Neuronal stem cell (in vitro differentiated cells): Measurements from ENCODE around the gene TBCEL.
"Not testable (repeated sequence)": the region's sequence is repeated elsewhere in the genome, so short reads cannot be mapped to it uniquely, and the experiment has no call there.

Experiments used
- DNase-seq: peaks from one replicate; pipeline ENCODE4 v3.0.0-alpha.2; 2013; ENCODE audit warnings: low spot score
- H2AFZ ChIP-seq: one replicate; pipeline ENCODE4 v1.6.1; 2013; ENCODE audit warnings: mild to moderate bottlenecking, low read length, inconsistent platforms
- H2AK5ac ChIP-seq: 2 replicates; pipeline ENCODE4 v1.6.1; 2013; ENCODE audit warnings: low read depth, mild to moderate bottlenecking, inconsistent platforms, low read length, moderate library complexity, mixed read lengths
- H2BK120ac ChIP-seq: 2 replicates; pipeline ENCODE4 v1.6.1; 2013; ENCODE audit warnings: low read depth, mild to moderate bottlenecking, inconsistent platforms, low read length, moderate library complexity, mixed read lengths
- H2BK12ac ChIP-seq: one replicate; pipeline ENCODE4 v1.6.1; 2013; ENCODE audit warnings: low read length, inconsistent platforms
- H2BK15ac ChIP-seq: 2 replicates; pipeline ENCODE4 v1.6.1; 2013; ENCODE audit warnings: mild to moderate bottlenecking, low read length, inconsistent platforms, mixed read lengths
- H2BK5ac ChIP-seq: one replicate; pipeline ENCODE4 v1.6.1; 2013; ENCODE audit warnings: inconsistent platforms, mild to moderate bottlenecking, low read length, moderate library complexity
- H3K14ac ChIP-seq: one replicate; pipeline ENCODE4 v1.6.1; 2013; ENCODE audit warnings: low read length, inconsistent platforms
- H3K18ac ChIP-seq: 2 replicates; pipeline ENCODE4 v1.6.1; 2013; ENCODE audit warnings: low read length, inconsistent platforms
- H3K23ac ChIP-seq: 2 replicates; pipeline ENCODE4 v1.6.1; 2013; ENCODE audit warnings: low read depth, mild to moderate bottlenecking, mixed read lengths, low read length, inconsistent platforms; ENCODE audit not compliant: poor library complexity
- H3K27ac ChIP-seq: replicated peaks from 3 replicates; pipeline ENCODE4 v1.5.1; 2013; ENCODE audit warnings: low read length, inconsistent platforms
- H3K27me3 ChIP-seq, 3 experiments: 2 replicates each; pipeline ENCODE4 v1.6.1; 2013; ENCODE audit warnings: low read length in 3 of 3, mild to moderate bottlenecking in 2 of 3, inconsistent platforms in 1 of 3, low read depth in 1 of 3, mixed read lengths in 1 of 3, moderate library complexity in 1 of 3; ENCODE audit not compliant: control insufficient read depth in 3 of 3, insufficient read depth in 3 of 3
- H3K36me3 ChIP-seq, 2 donors: replicated peaks in 1 of 2; 2 replicates each; pipeline ENCODE4 v1.6.1; 2013; ENCODE audit warnings: low read length in 2 of 2; ENCODE audit not compliant: control insufficient read depth in 2 of 2, insufficient read depth in 2 of 2
- H3K4ac ChIP-seq: 2 replicates; pipeline ENCODE4 v1.6.1; 2013; ENCODE audit warnings: inconsistent platforms, mild to moderate bottlenecking, low read length, moderate library complexity
- H3K4me1 ChIP-seq, 2 donors: 1 replicate in 1 of 2; 2 replicates in 1 of 2; pipeline ENCODE4 v1.6.1; 2013; ENCODE audit warnings: low read length in 2 of 2, low read depth in 1 of 2; ENCODE audit not compliant: control insufficient read depth in 2 of 2, insufficient read depth in 1 of 2
- H3K4me2 ChIP-seq: one replicate; pipeline ENCODE4 v1.6.1; 2013; ENCODE audit warnings: mild to moderate bottlenecking, low read length, inconsistent platforms; ENCODE audit not compliant: insufficient read depth, poor library complexity, severe bottlenecking
- H3K4me3 ChIP-seq, 2 donors: 2 replicates each; pipeline ENCODE4 v1.5.1; 2013; ENCODE audit warnings: low read length in 2 of 2, mild to moderate bottlenecking in 2 of 2, inconsistent platforms in 1 of 2, moderate library complexity in 1 of 2
- H3K79me1 ChIP-seq: one replicate; pipeline ENCODE4 v1.6.1; 2013; ENCODE audit warnings: low read depth, mild to moderate bottlenecking, inconsistent platforms, low read length, moderate library complexity
- H3K9ac ChIP-seq: one replicate; pipeline ENCODE4 v1.6.1; 2013; ENCODE audit warnings: mild to moderate bottlenecking, low read depth, low read length, inconsistent platforms; ENCODE audit not compliant: poor library complexity
- H3K9me3 ChIP-seq, 2 donors: replicated peaks in 1 of 2; 2 replicates each; pipeline versions ENCODE3 to v1.6.1; 2013; ENCODE audit warnings: low read length in 2 of 2, mild to moderate bottlenecking in 2 of 2, inconsistent platforms in 1 of 2, low read depth in 1 of 2, mixed read lengths in 1 of 2, moderate library complexity in 1 of 2; ENCODE audit not compliant: control insufficient read depth in 2 of 2, insufficient read depth in 1 of 2
- H4K8ac ChIP-seq: one replicate; pipeline ENCODE4 v1.6.1; 2013; ENCODE audit warnings: low read depth, mild to moderate bottlenecking, inconsistent platforms, low read length, moderate library complexity
- H4K91ac ChIP-seq: one replicate; pipeline ENCODE4 v1.6.1; 2013; ENCODE audit warnings: low read length, low read depth, mild to moderate bottlenecking, inconsistent platforms; ENCODE audit not compliant: poor library complexity
- WGBS, 2 donors: extraction: QIAGEN DNeasy Blood & Tissue Kit; methylation state at CpG; one replicate each; pipeline ENCODE4 v1.1.7; 2013; ENCODE audit warnings: missing lambda C conversion rate in 2 of 2, mixed read lengths in 1 of 2; ENCODE audit not compliant: insufficient read length in 2 of 2, insufficient replicate concordance in 1 of 2; ENCODE audit errors: extremely low coverage in 2 of 2; 5-methylcytosine and 5-hydroxymethylcytosine counted together

TBCEL gene

DNA sequence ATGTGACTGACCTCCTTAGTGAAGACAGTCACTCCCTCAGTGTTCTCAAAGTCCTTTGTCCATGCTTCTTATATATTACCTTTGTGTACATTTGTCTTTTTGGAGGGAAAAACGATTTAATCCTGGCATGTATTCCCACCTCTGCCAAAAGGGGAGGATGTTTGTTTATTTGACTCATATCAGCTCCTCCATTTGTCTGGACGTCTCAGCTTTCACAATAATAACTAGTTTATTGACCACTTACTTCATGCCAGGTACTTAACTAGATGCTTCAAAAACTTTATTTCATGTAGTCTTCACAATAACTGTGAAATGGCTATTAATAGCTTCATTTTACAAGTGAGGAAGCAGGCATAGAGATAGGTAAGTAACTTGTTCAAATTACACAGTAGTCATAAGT is 5.3 kb downstream of the TBCEL start:
- no peak overlapping the region for H2BK5ac ChIP-seq
- peaks cover 8% of the 10 kb centered on the region for H3K79me1 ChIP-seq
- H3K14ac ChIP-seq: no peak overlapping the region
- no peaks in the 10 kb centered on the region for H3K27me3 ChIP-seq
- no peak overlapping the region for H2AFZ ChIP-seq
- H4K8ac ChIP-seq: no peak overlapping the region
- no peak overlapping the region for H2AK5ac ChIP-seq
- no peak overlapping the region for H3K27ac ChIP-seq
- H2BK120ac ChIP-seq: no peak overlapping the region
- WGBS, 2 donors: no CpG with 5 or more reads among the region's 2 CpGs
- H3K4ac ChIP-seq: no peak overlapping the region
- H3K4me3 ChIP-seq: no peak overlapping the region
- no peaks in the 10 kb centered on the region for H3K9me3 ChIP-seq
- H2BK15ac ChIP-seq: no peak overlapping the region
- no peak overlapping the region for H2BK12ac ChIP-seq
- peaks cover 0 to 2% of the 10 kb centered on the region in 2 donors for H3K36me3 ChIP-seq
- H3K4me2 ChIP-seq: no peak overlapping the region
- no peak overlapping the region for H3K9ac ChIP-seq
- H4K91ac ChIP-seq: no peak overlapping the region
- no peak overlapping the region for H3K23ac ChIP-seq
- H3K18ac ChIP-seq: no peak overlapping the region
- H3K4me1 ChIP-seq: peaks cover 6% of the 10 kb centered on the region in 2 donors
- DNase-seq: no peak

- no peak for DNase-seq
- H3K4me2 ChIP-seq: no peak overlapping the region
- H2AFZ ChIP-seq: no peak overlapping the region
- no peak overlapping the region for H4K8ac ChIP-seq
- H3K4me3 ChIP-seq: no peak overlapping the region
- H3K18ac ChIP-seq: no peak overlapping the region
- no peak overlapping the region for H2AK5ac ChIP-seq
- no peaks in the 10 kb centered on the region for H3K27me3 ChIP-seq
- no peak overlapping the region for H3K27ac ChIP-seq
- H3K14ac ChIP-seq: no peak overlapping the region
- no peak overlapping the region for H4K91ac ChIP-seq
- H3K9ac ChIP-seq: no peak overlapping the region
- no peak overlapping the region for H2BK15ac ChIP-seq
- peaks cover 3% of the 10 kb centered on the region for H3K79me1 ChIP-seq
- no peak overlapping the region for H3K23ac ChIP-seq
- H3K4ac ChIP-seq: no peak overlapping the region
- H3K4me1 ChIP-seq: peaks cover 2 to 3% of the 10 kb centered on the region in 2 donors
- no CpG with 5 or more reads among the region's 3 CpGs for WGBS, 2 donors
- peaks cover 0 to 2% of the 10 kb centered on the region in 2 donors for H3K36me3 ChIP-seq
- H2BK120ac ChIP-seq: no peak overlapping the region
- H3K9me3 ChIP-seq: no peaks in the 10 kb centered on the region
- no peak overlapping the region for H2BK12ac ChIP-seq
- no peak overlapping the region for H2BK5ac ChIP-seq
Observed at GRCh38 chr11:121029813-121030445, 6.0 kb downstream of the TBCEL start.

DNA sequence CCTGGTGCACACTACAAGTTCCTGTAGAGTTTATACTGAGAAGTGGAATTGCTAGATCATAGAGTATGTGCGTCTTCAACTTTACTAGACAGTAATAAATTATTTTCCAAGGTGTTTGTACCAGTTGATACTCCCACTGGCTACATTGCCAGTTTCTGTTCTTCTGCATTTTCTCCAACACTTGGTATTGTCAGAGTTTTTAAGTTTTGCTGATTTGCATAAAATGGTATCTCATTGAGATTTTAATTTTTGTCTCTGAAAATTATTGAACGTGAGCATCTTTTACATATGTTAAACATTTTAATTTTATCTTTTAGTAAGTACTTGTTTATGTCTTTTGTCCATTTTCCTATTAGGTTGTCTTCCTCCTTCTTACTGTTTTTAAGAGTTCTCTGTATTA is 7.3 kb downstream of the TBCEL start:
- Histone ChIP-seq H3K23ac (no peak overlapping the region), H3K4ac (no peak overlapping the region), H3K18ac (no peak overlapping the region), H2BK12ac (no peak overlapping the region), H3K4me1 (no peaks in the 10 kb centered on the region), H4K8ac (no peak overlapping the region), H4K91ac (no peak overlapping the region), H3K9me3 (no peaks in the 10 kb centered on the region), H3K27ac (no peak overlapping the region), H3K14ac (no peak overlapping the region), H3K79me1 (peaks cover 2% of the 10 kb centered on the region), H2AK5ac (no peak overlapping the region), H2BK120ac (no peak overlapping the region), H3K36me3 (peaks cover 0 to 2% of the 10 kb centered on the region in 2 donors), H3K4me3 (no peak overlapping the region), H3K27me3 (no peaks in the 10 kb centered on the region), H3K4me2 (no peak overlapping the region), H2BK15ac (no peak overlapping the region), H2BK5ac (no peak overlapping the region), H3K9ac (no peak overlapping the region), H2AFZ (no peak overlapping the region)
- no CpG with 5 or more reads among the region's 2 CpGs for WGBS, 2 donors
- no peak for DNase-seq

GRCh38 chr11:121031648-121032047 is 7.7 kb downstream of the TBCEL start:
- not testable (repeated sequence) for H4K91ac ChIP-seq, H2BK15ac ChIP-seq, H3K9ac ChIP-seq, H4K8ac ChIP-seq, DNase-seq, H3K23ac ChIP-seq, H3K14ac ChIP-seq, H3K36me3 ChIP-seq, H3K27me3 ChIP-seq, H2AFZ ChIP-seq, H3K79me1 ChIP-seq, H3K4ac ChIP-seq, H3K27ac ChIP-seq, H2BK12ac ChIP-seq, H3K4me3 ChIP-seq, H3K18ac ChIP-seq, H3K9me3 ChIP-seq, H2BK5ac ChIP-seq, H2AK5ac ChIP-seq, H3K4me2 ChIP-seq, H2BK120ac ChIP-seq, H3K4me1 ChIP-seq
- no CpG with 5 or more reads among the region's 4 CpGs for WGBS, 2 donors
